ENCODE measurements around the gene PADI1.

PADI1 gene

DNA sequence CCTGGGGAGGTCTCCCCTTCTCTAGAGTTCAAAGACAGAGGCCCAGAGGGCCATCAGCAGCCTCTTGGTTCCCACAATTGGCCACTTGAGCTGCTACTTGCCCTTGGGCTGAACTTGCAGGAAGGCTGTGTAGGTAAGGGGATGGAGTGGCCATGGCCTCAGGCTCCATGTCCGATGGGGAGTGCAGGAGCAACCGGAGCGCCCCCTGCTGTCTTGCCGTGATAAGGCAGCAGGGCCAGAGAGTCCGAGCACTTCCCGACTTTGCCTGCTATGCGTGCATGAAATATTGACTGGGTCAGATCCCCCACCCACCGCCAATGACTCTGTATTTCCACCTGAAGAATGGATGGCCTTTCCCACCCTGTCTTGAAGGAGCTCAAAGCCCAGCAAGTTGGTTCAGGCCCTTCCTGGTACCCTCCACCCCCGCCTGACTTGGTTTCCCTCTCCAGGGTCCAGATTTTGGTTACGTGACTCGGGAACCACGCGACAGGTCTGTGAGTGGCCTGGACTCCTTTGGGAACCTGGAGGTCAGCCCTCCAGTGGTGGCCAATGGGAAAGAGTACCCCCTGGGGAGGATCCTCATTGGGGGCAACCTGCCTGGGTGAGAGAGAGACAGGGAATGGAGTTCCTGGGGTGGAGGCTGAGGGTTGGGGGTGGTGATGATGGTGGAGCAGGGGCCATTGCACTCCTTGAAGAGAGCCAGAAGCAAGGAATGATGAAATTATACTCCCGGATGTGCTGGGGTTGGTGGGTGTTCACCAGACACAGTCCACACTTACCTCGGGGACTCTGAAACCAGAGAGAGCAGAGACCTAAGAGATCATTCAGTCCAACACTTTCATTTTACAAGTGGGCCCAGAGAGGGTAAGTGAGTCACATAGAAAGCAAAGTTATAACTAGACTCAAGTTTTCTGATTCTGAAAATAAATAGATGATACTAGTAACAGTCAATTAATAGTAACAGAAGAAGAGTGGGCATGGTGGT, 69.5 kb downstream of the PADI1 start:
- DNase-seq: peak; percentile 17

DNA sequence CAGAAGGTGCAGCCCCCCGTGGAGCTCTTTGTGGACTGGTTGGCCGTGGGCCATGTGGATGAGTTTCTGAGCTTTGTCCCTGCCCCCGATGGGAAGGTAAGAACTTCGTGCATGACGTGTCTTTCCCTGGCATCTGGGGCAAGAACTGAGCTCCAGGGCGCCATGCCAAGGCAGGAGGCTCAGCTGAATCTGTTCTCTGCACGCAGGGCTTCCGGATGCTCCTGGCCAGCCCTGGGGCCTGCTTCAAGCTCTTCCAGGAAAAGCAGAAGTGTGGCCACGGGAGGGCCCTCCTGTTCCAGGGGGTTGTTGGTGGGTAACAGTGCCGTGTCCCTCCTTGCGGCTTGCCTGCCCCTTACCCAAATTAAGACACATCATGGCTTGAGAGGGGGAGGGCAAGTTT, 71.6 kb downstream of the PADI1 start:
- DNase-seq: no peak

DNA sequence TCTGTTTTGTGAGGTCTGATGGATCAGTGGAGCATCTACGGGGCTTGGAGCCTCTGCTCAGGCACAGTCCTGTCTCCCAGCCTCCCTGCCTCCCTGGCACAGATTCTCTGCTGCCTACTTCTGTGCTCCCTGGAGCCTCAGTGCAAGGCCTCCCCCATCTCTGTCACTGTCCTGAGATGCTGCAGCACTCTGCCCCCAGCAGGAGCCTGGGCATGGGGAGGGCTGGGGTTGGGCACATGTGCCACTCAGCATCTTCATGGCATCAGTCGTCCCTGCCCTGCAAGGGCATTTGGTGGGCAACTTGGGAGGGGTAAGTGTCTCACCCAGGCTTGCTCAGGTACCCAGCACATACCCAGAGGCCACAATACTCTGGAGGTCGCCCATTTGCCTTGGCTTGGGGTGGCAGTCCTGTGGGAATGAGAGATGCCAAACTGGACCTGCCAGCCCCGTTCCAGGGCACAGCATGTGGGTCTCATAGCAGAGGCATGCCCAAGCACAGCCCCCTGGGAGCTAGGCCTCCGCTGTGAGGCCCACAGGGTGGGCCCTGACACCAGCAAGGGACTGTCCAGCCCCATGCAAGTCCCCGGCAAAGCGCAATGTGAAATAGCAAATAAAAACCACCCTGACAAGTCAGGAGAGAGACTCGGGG, 72.7 kb downstream of the PADI1 start:
- no peak for DNase-seq

DNA sequence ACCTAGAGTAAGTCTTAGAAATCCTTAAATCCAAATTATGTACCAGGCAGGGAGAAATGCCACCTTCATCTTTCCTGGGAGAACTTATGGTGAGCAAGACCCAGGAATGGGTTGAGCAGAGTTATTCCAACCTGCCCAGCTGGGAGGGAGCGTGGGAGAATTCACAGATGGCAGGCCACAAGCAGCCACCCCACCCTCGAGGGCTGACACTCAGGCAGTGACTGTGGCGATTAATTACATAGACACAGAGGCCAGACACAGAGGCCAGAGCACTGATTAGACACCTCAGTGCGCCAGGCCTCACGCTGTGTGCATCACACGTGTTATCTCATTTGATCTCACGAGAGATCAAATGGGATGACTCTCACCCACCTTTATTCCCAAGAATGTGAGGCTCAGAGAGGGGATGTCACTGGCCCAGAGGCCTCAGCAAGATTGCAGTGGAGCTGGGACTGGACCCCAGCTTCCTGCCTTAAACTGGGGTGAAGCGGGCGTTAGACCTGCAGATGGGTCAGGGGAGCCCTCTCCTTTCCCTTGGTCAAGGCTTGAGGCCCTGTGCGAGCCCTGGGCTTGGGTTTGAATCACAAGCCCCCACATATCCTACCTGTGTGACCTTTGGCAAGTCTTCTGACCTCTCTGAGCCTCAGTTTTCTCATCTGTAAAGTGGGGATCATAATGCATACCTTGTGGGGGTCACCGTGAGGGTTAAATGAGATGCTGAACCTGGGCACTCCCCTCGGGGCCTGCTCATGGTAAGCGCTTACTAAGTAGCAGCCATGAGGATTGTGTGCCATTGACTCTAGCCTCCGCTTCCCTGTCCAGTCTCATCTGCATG, 74.3 kb downstream of the PADI1 start:
- no peak for DNase-seq

DNA sequence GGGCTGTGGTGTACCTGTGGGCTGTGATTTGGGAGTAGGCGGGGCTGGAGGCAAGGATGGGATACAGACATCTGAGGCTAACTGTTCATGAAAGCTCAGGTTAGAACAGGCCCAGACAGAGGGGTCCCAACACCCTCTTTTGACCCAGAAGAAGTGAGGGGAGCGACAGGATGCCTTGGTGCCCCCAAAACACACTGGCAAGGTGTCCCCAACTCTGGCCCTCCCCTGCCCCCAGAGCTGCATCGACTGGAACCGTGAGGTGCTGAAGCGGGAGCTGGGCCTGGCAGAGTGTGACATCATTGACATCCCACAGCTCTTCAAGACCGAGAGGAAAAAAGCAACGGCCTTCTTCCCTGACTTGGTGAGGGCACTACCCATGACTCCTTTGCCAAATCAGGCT, 75.5 kb downstream of the PADI1 start:
- no peak for DNase-seq

DNA sequence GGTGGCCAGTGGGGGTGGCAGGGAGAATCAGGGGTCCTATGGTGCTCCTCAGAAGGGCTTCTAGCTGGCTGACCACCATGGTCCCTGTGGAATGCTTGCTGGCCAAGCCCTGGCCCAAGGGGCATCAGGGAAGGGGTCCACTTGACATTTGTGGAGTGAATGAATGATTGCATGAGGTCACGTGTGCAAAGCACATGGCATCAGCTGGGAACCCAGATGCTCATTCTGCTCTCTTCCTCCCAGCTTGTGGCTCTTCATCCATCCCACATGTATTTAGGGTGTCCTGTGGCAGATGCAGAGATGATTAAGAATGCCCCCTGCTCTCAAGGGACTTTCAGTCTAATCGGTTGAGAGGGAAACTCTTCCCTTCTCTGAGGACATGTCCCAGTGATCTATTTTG, 76.0 kb downstream of the PADI1 start:
- no peak for DNase-seq

DNA sequence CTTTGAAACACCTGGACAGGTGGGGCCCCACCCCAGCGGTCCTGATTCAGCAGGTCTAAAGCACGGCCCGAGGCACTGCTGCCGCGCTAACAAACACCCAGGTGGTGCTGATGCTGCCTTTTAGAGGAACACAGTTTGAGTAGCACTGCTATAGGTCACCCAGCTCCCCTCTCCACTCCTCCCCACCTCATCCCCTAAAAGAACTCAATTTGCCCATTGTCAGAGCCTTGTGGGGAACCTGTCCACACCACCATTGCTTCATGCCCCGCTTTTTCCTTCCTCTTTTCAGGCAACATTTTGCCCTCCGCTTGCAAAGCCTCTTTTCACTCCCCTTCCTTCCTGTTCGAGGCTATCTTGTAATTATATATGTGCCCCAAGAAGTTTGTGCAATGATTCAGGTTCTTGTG, 76.8 kb downstream of the PADI1 start:
- no peak for DNase-seq

DNA sequence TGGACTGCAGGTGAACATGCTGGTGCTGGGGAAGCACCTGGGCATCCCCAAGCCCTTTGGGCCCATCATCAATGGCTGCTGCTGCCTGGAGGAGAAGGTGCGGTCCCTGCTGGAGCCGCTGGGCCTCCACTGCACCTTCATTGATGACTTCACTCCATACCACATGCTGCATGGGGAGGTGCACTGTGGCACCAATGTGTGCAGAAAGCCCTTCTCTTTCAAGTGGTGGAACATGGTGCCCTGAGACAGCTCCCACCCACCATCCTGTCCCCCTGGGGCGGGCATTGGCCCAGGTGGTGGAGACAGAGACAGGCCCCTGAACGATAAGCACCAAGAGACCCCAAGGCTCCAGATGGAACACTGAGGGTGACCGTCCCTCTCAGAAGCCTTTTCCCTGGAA, 77.9 kb downstream of the PADI1 start:
- DNase-seq: no peak

DNA sequence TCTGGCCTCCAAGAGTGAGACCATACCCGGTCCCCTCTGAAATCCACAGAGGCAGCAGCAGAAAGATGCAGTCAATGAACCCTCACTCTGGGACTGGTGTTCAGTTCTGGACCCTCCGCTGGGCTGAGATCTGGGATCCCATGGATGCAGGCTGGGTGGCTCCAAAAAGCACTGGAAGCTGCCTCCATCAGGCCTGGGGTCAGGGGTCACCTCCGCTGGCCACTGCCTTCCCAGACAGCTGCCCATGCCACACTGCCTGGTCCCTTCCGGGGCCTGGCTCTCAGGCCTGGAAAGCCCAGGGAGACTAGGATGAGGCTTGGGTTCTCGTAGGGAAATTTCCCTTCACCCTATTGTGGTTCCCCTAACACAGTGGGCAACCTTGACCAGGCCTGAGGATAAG, 81.7 kb downstream of the PADI1 start:
- no peak for DNase-seq

DNA sequence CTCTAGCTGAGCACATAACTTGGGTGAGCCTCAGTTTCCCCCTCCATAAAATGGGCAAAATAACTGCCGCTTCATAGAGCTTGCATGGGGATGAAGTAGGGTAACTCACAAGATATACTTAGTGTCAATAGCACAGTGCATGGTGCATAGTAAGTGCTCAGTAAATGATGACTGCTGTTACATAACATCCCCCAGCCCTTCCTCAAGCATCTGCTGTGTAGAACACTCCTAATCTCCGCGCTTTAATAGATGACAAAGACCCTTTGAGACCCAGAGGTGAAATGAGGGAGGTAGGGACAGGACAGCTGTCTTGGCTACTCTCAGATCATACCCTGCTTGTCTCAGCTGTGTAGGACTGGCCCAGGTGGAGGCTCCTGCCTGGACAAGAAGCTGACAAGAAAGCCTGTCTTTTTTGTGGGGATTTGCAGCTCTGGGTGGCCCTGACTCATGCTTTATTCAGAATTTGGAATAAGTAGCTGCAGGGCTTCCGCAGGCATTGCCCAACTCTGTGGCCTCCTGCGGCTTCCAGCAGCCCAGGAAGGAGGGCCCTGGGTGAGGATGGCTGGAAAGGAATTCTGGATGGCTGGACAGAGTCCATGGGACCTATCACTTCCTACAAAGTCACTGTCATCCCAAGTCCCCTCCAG, 82.3 kb downstream of the PADI1 start:
- DNase-seq: no peak

DNA sequence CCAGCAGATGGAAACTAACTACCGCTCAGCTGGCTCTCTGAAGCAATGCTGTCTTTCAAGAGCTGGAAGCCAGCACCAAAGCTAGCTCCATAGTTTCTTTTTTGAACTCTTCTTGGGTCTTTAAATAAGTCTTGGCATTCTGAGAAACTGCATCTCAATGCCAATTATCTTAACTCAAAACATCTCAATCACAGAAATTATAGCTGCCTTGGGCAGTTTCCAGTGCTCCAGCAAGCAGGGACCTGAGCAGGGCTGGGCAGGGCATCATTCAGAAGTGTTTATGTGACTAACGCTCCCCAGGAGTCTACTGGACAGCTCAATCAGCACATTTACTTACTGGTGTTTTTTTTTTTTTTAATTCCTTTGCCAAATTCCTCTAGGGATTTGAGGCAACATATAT, 84.8 kb downstream of the PADI1 start:
- DNase-seq: no peak

DNA sequence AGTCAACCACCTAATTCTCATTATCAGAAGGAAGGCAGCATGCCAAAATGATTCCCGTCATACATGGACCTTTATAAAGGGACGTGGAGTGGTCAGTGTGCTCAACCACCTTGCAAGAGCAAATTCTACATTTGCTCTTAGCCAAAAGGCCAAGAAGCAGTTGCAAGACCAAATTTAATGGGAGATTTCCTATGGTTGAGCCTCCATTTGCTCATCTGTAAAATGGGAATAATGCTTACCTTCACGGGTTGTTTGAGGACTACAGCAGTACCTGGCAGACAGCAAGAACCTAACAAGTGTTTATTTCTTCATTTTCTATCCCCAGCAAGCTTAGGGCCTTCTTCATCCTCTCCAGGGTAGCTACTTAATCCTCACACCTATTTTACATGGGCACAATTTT, 85.6 kb downstream of the PADI1 start:
- DNase-seq: no peak

DNA sequence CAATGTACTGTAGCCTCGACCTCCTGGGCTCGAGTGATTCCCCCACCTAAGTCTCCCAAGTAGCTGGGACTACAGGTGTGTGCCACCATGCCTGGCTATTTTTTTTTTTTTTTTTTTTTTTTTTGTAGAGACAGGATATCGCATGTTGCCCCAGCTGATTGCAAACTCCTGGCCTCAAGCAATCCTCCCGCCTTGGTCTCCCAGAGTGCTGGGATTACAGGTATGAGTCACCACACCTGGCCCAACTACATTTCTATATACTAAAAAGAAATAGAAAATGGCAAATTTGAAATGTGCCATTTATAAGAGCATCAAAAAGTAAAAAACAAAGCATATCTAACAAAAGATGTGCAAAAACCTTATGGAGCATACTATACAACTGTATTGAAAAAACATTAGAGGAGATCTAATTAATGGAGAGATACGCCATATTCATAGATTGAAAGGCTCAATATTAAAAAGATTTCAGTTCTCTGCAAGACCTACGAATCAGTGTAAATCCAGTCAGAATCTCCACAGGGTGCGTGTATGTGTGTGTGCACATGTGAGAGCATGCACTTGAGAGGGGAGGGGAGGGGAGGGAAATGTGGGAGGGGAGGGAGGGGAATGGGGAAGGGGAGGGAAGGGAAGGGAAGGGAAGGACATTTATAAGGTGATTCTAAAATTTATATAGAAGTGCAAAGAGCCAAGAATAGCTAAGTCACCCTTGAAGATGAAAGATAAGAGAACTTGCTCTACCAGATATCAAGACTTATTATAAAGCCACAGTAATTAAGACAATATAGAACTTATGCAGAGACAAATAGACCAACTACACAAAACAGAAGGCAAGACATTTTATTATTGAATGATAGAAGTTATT, 87.6 kb downstream of the PADI1 start:
- no peak for DNase-seq

DNA sequence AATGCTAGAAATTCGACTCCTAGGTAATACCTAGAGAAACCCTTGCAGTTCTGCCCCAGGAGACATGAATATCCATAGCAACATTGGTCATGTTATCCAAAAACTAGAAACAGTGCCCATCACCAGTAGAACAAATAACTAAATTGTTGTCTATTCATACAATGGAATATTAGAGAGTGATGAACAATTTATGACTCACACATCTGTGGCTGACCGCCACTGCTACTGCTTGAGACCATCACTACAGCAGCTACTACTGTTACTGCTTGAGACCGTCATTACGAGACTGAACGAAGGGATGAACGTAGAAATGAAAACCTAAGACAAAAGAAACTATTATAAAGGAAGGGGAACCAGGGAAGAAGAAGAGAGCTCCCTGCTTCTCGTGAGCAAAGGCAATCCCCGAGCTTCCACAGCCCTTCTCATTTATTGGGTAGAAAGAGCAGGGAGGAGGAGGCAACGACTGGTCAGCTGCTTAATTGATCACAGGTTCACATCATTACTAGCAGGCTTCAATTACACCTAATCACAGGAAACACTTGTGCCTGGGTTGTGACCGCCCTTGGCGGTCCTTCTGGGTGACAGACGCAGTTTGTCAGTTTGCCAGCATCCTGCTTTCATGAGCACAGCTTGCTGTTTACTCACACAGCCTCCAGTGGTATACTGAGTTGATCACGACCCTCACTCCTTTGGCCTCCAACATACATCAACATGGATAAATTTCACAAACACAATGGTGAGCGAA, 88.9 kb downstream of the PADI1 start:
- no peak for DNase-seq

DNA sequence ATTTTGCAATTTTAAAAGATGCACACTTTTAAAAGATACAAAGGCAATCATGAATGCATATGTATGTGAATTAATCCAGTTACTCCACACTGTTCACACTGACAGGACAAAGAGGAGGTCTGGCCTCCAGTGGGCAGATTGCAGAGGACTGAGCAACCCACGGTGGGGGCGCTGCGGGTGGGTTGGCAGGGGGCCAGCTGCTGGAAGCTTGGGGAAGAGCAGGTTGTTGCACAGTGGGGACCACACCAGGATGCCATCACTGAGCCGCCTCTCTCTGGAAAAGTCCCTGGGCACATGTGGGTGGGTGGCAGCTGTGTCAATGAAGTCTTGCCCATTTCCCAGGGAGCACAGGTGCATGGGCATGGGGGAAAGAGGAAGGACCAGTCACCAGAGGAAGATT, 90.4 kb downstream of the PADI1 start:
- no peak for DNase-seq

All from CD4-positive, alpha-beta T cell treated with Interleukin-6 for 4 hours (primary cell).